Astrocyte (in vitro differentiated cells and primary cell): ENCODE data around the gene ZMYND8. TPM values are rescaled to one million over a fixed set of nuclear protein-coding genes. Genes with fewer than 3 reads are reported as not detected.
"Not testable (repeated sequence)": the region's sequence is repeated elsewhere in the genome, so short reads cannot be mapped to it uniquely, and the experiment has no call there.

Experiments
- DNase-seq: peaks from one replicate; pipeline ENCODE4 v3.0.0-alpha.2; 2010; ENCODE audit warnings: low read depth
- FAIRE-seq: peaks from 2 replicates; lab custom pipeline; 2011; peaks lifted over from hg19 to GRCh38; lab: Jason Lieb, UNC
- H2AFZ ChIP-seq: 2 replicates; pipeline ENCODE4 v1.6.0; 2012; ENCODE audit warnings: low read depth, low read length, inconsistent platforms
- H3K27ac ChIP-seq: 2 replicates; pipeline ENCODE4 v1.5.1; 2011; ENCODE audit warnings: low read depth, low read length, inconsistent platforms
- H3K27me3 ChIP-seq: 2 replicates; pipeline ENCODE4 v1.6.0; 2011; ENCODE audit warnings: low read length, inconsistent platforms; ENCODE audit not compliant: insufficient read depth
- H3K36me3 ChIP-seq: 2 replicates; pipeline ENCODE4 v1.5.1; 2011; ENCODE audit warnings: low read length, inconsistent platforms; ENCODE audit not compliant: insufficient read depth
- H3K4me1 ChIP-seq: 2 replicates; pipeline ENCODE4 v1.5.1; 2011; ENCODE audit warnings: low read length, inconsistent platforms; ENCODE audit not compliant: insufficient read depth
- H3K4me2 ChIP-seq: 2 replicates; pipeline ENCODE4 v1.6.0; 2012; ENCODE audit warnings: low read length, inconsistent platforms
- H3K4me3 ChIP-seq: 2 replicates; pipeline ENCODE4 v1.5.1; 2011; ENCODE audit warnings: low read depth, mild to moderate bottlenecking, low read length, inconsistent platforms; ENCODE audit not compliant: insufficient read depth
- H3K79me2 ChIP-seq: 2 replicates; pipeline ENCODE4 v1.6.0; 2012; ENCODE audit warnings: mild to moderate bottlenecking, low read length, inconsistent platforms; ENCODE audit not compliant: insufficient read depth
- H3K9ac ChIP-seq: 2 replicates; pipeline ENCODE4 v1.6.0; 2012; ENCODE audit warnings: mild to moderate bottlenecking, low read length, inconsistent platforms
- H3K9me3 ChIP-seq: 2 replicates; pipeline ENCODE4 v1.5.1; 2012; ENCODE audit warnings: low read depth, mild to moderate bottlenecking, low read length, inconsistent platforms; ENCODE audit not compliant: insufficient read depth
- H4K20me1 ChIP-seq: 2 replicates; pipeline ENCODE4 v1.6.0; 2012; ENCODE audit warnings: low read length, inconsistent platforms; ENCODE audit not compliant: insufficient read depth
- H3K27ac Mint-ChIP-seq: one replicate; pipeline ENCODE4 v1.8.0; 2021; ENCODE audit warnings: mild to moderate bottlenecking, mixed read lengths; ENCODE audit not compliant: unreplicated experiment
- H3K27me3 Mint-ChIP-seq: one replicate; pipeline ENCODE4 v1.8.0; 2021; ENCODE audit warnings: low read depth, mixed read lengths; ENCODE audit not compliant: unreplicated experiment
- H3K36me3 Mint-ChIP-seq: one replicate; pipeline ENCODE4 v1.8.0; 2021; ENCODE audit warnings: low read depth, mixed read lengths; ENCODE audit not compliant: unreplicated experiment
- H3K4me1 Mint-ChIP-seq: one replicate; pipeline ENCODE4 v1.8.0; 2021; ENCODE audit warnings: low read depth, mixed read lengths; ENCODE audit not compliant: unreplicated experiment
- H3K4me3 Mint-ChIP-seq: one replicate; pipeline ENCODE4 v1.8.0; 2021; ENCODE audit warnings: mild to moderate bottlenecking, moderate library complexity, mixed read lengths; ENCODE audit not compliant: unreplicated experiment
- H3K9me3 Mint-ChIP-seq: one replicate; pipeline ENCODE4 v1.8.0; 2021; ENCODE audit warnings: mild to moderate bottlenecking, mixed read lengths; ENCODE audit not compliant: unreplicated experiment
- CTCF ChIP-seq: IDR thresholded peaks from 2 replicates; pipeline ENCODE4 v1.5.1; 2011; ENCODE audit warnings: low read depth, mild to moderate bottlenecking, inconsistent platforms, low read length, moderate library complexity; ENCODE audit not compliant: insufficient read depth
- EZH2 ChIP-seq: IDR thresholded peaks from 2 replicates; pipeline ENCODE4 v1.6.1; 2012; ENCODE audit warnings: mild to moderate bottlenecking, low read length, inconsistent platforms; ENCODE audit not compliant: insufficient read depth
- total RNA-seq: library from RNA; stranded (reverse); gene quantifications from 2 replicates; pipeline ENCODE4 v1.2.1, GENCODE V29; 2021

Gene ZMYND8
- total RNA-seq, 1 donor from 2014 or later: 45.8 TPM

- Histone ChIP-seq H3K4me1 (peaks cover 5% of the 10 kb centered on the region), H3K27ac (no peak overlapping the region), H2AFZ (no peak overlapping the region), H3K79me2 (peaks cover 68% of the 10 kb centered on the region), H3K9ac (no peak overlapping the region), H3K36me3 (peaks cover 9% of the 10 kb centered on the region), H3K9me3 (no peaks in the 10 kb centered on the region), H3K27me3 (no peaks in the 10 kb centered on the region), H3K4me3 (no peak overlapping the region), H3K4me2 (no peak overlapping the region), H4K20me1 (no peaks in the 10 kb centered on the region)
- no peak for DNase-seq
- Mint-ChIP-seq H3K9me3 (no peaks in the 10 kb centered on the region), H3K36me3 (peaks cover 27% of the 10 kb centered on the region), H3K27ac (no peak overlapping the region), H3K27me3 (no peaks in the 10 kb centered on the region), H3K4me3 (no peak overlapping the region), H3K4me1 (peaks cover 22% of the 10 kb centered on the region)
- FAIRE-seq: no peak
- TF ChIP-seq EZH2 (no peak), CTCF (no peak)
Observed at GRCh38 chr20:47309806-47310426, 46.6 kb downstream of the ZMYND8 start.

GRCh38 chr20:47309394-47309793 lies 47.1 kb downstream of the ZMYND8 start:
- Mint-ChIP-seq H3K9me3 (no peaks in the 10 kb centered on the region), H3K4me3 (no peak overlapping the region), H3K36me3 (peaks cover 27% of the 10 kb centered on the region), H3K4me1 (peaks cover 16% of the 10 kb centered on the region), H3K27me3 (no peaks in the 10 kb centered on the region), H3K27ac (no peak overlapping the region)
- Histone ChIP-seq H2AFZ (no peak overlapping the region), H3K36me3 (peaks cover 9% of the 10 kb centered on the region), H3K79me2 (peaks cover 66% of the 10 kb centered on the region), H3K9ac (no peak overlapping the region), H3K4me3 (no peak overlapping the region), H3K4me1 (no peaks in the 10 kb centered on the region), H3K9me3 (no peaks in the 10 kb centered on the region), H3K4me2 (no peak overlapping the region), H4K20me1 (no peaks in the 10 kb centered on the region), H3K27ac (no peak overlapping the region), H3K27me3 (no peaks in the 10 kb centered on the region)
- no peak for TF ChIP-seq CTCF
- no peak for TF ChIP-seq EZH2
- DNase-seq (no peak), FAIRE-seq (no peak)

- not testable (repeated sequence) for H3K36me3 ChIP-seq, H3K9ac ChIP-seq, H3K27ac ChIP-seq, H4K20me1 ChIP-seq, H3K27me3 Mint-ChIP-seq, H3K27me3 ChIP-seq, H3K4me3 ChIP-seq, H3K9me3 Mint-ChIP-seq, H3K27ac Mint-ChIP-seq, H3K9me3 ChIP-seq, DNase-seq, H2AFZ ChIP-seq, FAIRE-seq, H3K4me3 Mint-ChIP-seq, H3K4me1 ChIP-seq, H3K4me2 ChIP-seq
- peaks cover 56% of the 10 kb centered on the region for H3K79me2 ChIP-seq
- peaks cover 16% of the 10 kb centered on the region for H3K4me1 Mint-ChIP-seq
- peaks cover 27% of the 10 kb centered on the region for H3K36me3 Mint-ChIP-seq
Observed at GRCh38 chr20:47307569-47307968, 48.9 kb downstream of the ZMYND8 start.
